Spleen (tissue), 11 donors: ENCODE data around the gene DIABLO. TPM values are rescaled to one million over a fixed set of nuclear protein-coding genes. Genes with fewer than 3 reads are reported as not detected.
A peak's percentile ranks its signal among the peaks of the same experiment; 100 is the strongest.
"Not testable (repeated sequence)": the region's sequence is repeated elsewhere in the genome, so short reads cannot be mapped to it uniquely, and the experiment has no call there.

Experiments
- DNase-seq: peaks from one replicate; pipeline ENCODE4 v3.0.0-alpha.2; 2020
- H3K27ac ChIP-seq, 8 donors: fragments of 200-600 bp; sonication (generic) in 7 of 8; 1 replicate in 4 of 8; 2 replicates in 4 of 8; pipeline versions ENCODE4 v1.5.0 to v1.8.0; 2016 to 2021; ENCODE audit warnings: inconsistent platforms in 4 of 8, mild to moderate bottlenecking in 4 of 8, moderate library complexity in 1 of 8
- H3K27me3 ChIP-seq, 7 donors: fragments of 200-600 bp; sonication (generic) in 6 of 7; replicated peaks in 1 of 7; 1 replicate in 4 of 7; 2 replicates in 3 of 7; pipeline versions ENCODE4 v1.5.0 to v1.8.0; 2016 to 2021; ENCODE audit warnings: inconsistent platforms in 3 of 7, mild to moderate bottlenecking in 1 of 7
- H3K36me3 ChIP-seq, 6 donors: fragments of 200-600 bp; sonication (generic) in 5 of 6; 1 replicate in 4 of 6; 2 replicates in 2 of 6; pipeline versions ENCODE4 v1.5.0 to v1.8.0; 2016 to 2021; ENCODE audit warnings: inconsistent platforms in 2 of 6
- H3K4me1 ChIP-seq, 6 donors: fragments of 200-600 bp; sonication (generic) in 5 of 6; 1 replicate in 3 of 6; 2 replicates in 3 of 6; pipeline versions ENCODE4 v1.5.0 to v1.8.0; 2016 to 2021; ENCODE audit warnings: inconsistent platforms in 3 of 6
- H3K4me3 ChIP-seq, 8 donors: fragments of 200-600 bp; sonication (generic) in 7 of 8; 1 replicate in 4 of 8; 2 replicates in 4 of 8; pipeline versions ENCODE4 v1.5.0 to v1.8.0; 2016 to 2021; ENCODE audit warnings: inconsistent platforms in 4 of 8, mild to moderate bottlenecking in 4 of 8, moderate library complexity in 2 of 8
- H3K9me3 ChIP-seq, 8 donors: fragments of 200-600 bp; sonication (generic) in 7 of 8; 1 replicate in 4 of 8; 2 replicates in 4 of 8; pipeline versions ENCODE4 v1.5.0 to v1.8.0; 2016 to 2021; ENCODE audit warnings: inconsistent platforms in 4 of 8
- CTCF ChIP-seq, 11 experiments: fragments of 200-600 bp in 7 of 11; fragments of 450-650 bp in 4 of 11; sonication (generic) in 4 of 11; IDR thresholded peaks in 8 of 11; conservative IDR thresholded peaks in 3 of 11; 1 replicate in 7 of 11; 2 replicates in 4 of 11; pipeline versions ENCODE4 v1.4.0 to v1.8.0; 2016 to 2021; ENCODE audit warnings: antibody characterized with exemption in 11 of 11, inconsistent platforms in 4 of 11, mild to moderate bottlenecking in 1 of 11
- POLR2A ChIP-seq, 3 donors: fragments of 450-650 bp; IDR thresholded peaks; one replicate each; pipeline ENCODE4 v1.5.1; 2017; ENCODE audit warnings: antibody characterized with exemption in 3 of 3, mild to moderate bottlenecking in 1 of 3
- POLR2AphosphoS5 ChIP-seq, 3 donors: sonication (generic); formaldehyde crosslinking; IDR thresholded peaks; one replicate each; pipeline ENCODE4 v1.5.1; 2017; ENCODE audit warnings: antibody characterized with exemption in 3 of 3
- WGBS, 5 donors: extraction: QIAGEN DNeasy Blood & Tissue Kit in 3 of 5; methylation state at CpG; one replicate each; pipeline versions ENCODE4 v1.1.5 to v1.1.7; 2013 to 2018; 5-methylcytosine and 5-hydroxymethylcytosine counted together
- intact Hi-C: fragments of 100-400 bp; cut with DNase I; formaldehyde crosslinking; loops from one replicate; pipeline ENCODE4 v1.15.0; 2023; ENCODE audit warnings: low total_unique reads
- polyA plus RNA-seq, 3 donors: library from polyadenylated mRNA; stranded (reverse); fragments of 200-250 nt; gene quantifications; one replicate each; pipeline ENCODE4 v1.2.1, GENCODE V29; 2013
- total RNA-seq, 7 donors: library from RNA; depleted of rRNA in 3 of 7; stranded (reverse); fragments of >200 nt in 3 of 7; fragmentation: NEBNext Ultra II Directional in 4 of 7; extraction: Animal tissue kit (Norgen Biotek cat#: 25700) in 4 of 7; gene quantifications; one replicate each; pipeline versions ENCODE4 v1.1.0 to v1.2.1, GENCODE V29; 2016 to 2021
- donor health status: healthy with polysubstance abuse.
- donor health status: DM: no; HTN: no; CAD: no; lungs with moderate emphysema.
- donor health status: DM: no; HTN: no; CAD: no.
- donor health status: Bipolar disorder and iron deficiency.
- donor health status: healthy.
- donor health status: DM: no; HTN: no; CAD: no.
- donor health status: DM: yes; HTN: yes; CAD: no.

Gene DIABLO
- total and polyA plus RNA-seq, 10 donors: 30.5 to 55.7 (median 39.4) TPM

- Histone ChIP-seq H3K27ac (peak overlapping the region; percentile 86 to 97 (median 96)), H3K4me3 (peak overlapping the region; percentile 69 to 99 (median 94)), H3K9me3 (no peaks in the 10 kb centered on the region), H3K4me1 (peaks cover 11 to 39% (median 30%) of the 10 kb centered on the region in 6 donors), H3K36me3 (peaks cover 0 to 50% (median 28%) of the 10 kb centered on the region in 6 donors), H3K27me3 (no peaks in the 10 kb centered on the region)
- intact Hi-C loops: no loop called here
- 0 to 2% (median 0%) methylated on average over 8 to 17 of the region's 17 CpGs for WGBS, 5 donors
- TF ChIP-seq CTCF (IDR thresholded peaks at IDR 0.05 in 8 of 11, conservative IDR thresholded peaks at IDR 0.05 in 3 of 11): no peak
- no peak for TF ChIP-seq POLR2AphosphoS5 (IDR thresholded peaks at IDR 0.05)
- TF ChIP-seq POLR2A (IDR thresholded peaks at IDR 0.05): no peak
- DNase-seq: no peak
Observed at GRCh38 chr12:122265886-122266229, 40.0 kb upstream of the DIABLO start.

GRCh38 chr12:122265476-122265875, 39.6 kb upstream of the DIABLO start:
- H3K27me3 ChIP-seq: no peaks in the 10 kb centered on the region
- TF ChIP-seq POLR2AphosphoS5 (IDR thresholded peaks at IDR 0.05) (no peak), CTCF (IDR thresholded peaks at IDR 0.05 in 8 of 11, conservative IDR thresholded peaks at IDR 0.05 in 3 of 11) (no peak), POLR2A (IDR thresholded peaks at IDR 0.05) (no peak)
- 6 to 23% (median 15%) methylated on average over 1 of the region's 1 CpG for WGBS, 5 donors
- no peaks in the 10 kb centered on the region for H3K9me3 ChIP-seq
- no peak for DNase-seq
- H3K27ac ChIP-seq: peak overlapping the region; percentile 86 to 97 (median 96)
- H3K36me3 ChIP-seq: peaks cover 0 to 50% (median 32%) of the 10 kb centered on the region in 6 donors
- intact Hi-C loops: no loop called here
- peaks cover 11 to 39% (median 30%) of the 10 kb centered on the region in 6 donors for H3K4me1 ChIP-seq
- H3K4me3 ChIP-seq: peak overlapping the region; percentile 69 to 99 (median 94)

GRCh38 chr12:122260735-122261134, 34.9 kb upstream of the DIABLO start:
- H3K9me3 ChIP-seq, H3K27ac ChIP-seq, intact Hi-C loops, DNase-seq, H3K4me3 ChIP-seq, H3K27me3 ChIP-seq: not testable (repeated sequence)
- peaks cover 11 to 25% (median 19%) of the 10 kb centered on the region in 6 donors for H3K4me1 ChIP-seq
- WGBS, 5 donors: 89 to 92% (median 91%) methylated on average over 14 of the region's 14 CpGs
- peaks cover 0 to 90% (median 75%) of the 10 kb centered on the region in 6 donors for H3K36me3 ChIP-seq

- H3K9me3 ChIP-seq: not testable (repeated sequence)
Observed at GRCh38 chr12:122258939-122259338, 33.1 kb upstream of the DIABLO start.

GRCh38 chr12:122258462-122258861, 32.6 kb upstream of the DIABLO start:
- peaks cover 0 to 100% (median 76%) of the 10 kb centered on the region in 6 donors for H3K36me3 ChIP-seq
- H3K27me3 ChIP-seq, H3K27ac ChIP-seq, DNase-seq, H3K4me1 ChIP-seq, H3K9me3 ChIP-seq, intact Hi-C loops, H3K4me3 ChIP-seq: not testable (repeated sequence)
- WGBS, 5 donors: 92 to 99% (median 95%) methylated on average over 4 of the region's 4 CpGs

More at GRCh38 chr12:122258939-122259338, 33.1 kb upstream of the DIABLO start:
- H3K4me1 ChIP-seq, H3K4me3 ChIP-seq, H3K27me3 ChIP-seq, intact Hi-C loops, H3K27ac ChIP-seq, DNase-seq: not testable (repeated sequence)
- WGBS, 5 donors: 86 to 95% (median 89%) methylated on average over 4 of the region's 4 CpGs
- peaks cover 0 to 100% (median 79%) of the 10 kb centered on the region in 6 donors for H3K36me3 ChIP-seq

- WGBS, 5 donors: 96 to 98% (median 96%) methylated on average over 8 of the region's 8 CpGs
Observed at GRCh38 chr12:122250536-122250935, 24.7 kb upstream of the DIABLO start.

More at GRCh38 chr12:122250536-122250935, 24.7 kb upstream of the DIABLO start:
- no peaks in the 10 kb centered on the region for H3K27me3 ChIP-seq
- TF ChIP-seq POLR2AphosphoS5 (IDR thresholded peaks at IDR 0.05): no peak
- no peak for TF ChIP-seq CTCF (IDR thresholded peaks at IDR 0.05 in 8 of 11, conservative IDR thresholded peaks at IDR 0.05 in 3 of 11)
- TF ChIP-seq POLR2A (IDR thresholded peaks at IDR 0.05): no peak
- DNase-seq: no peak
- H3K27ac ChIP-seq: no peak overlapping the region
- H3K9me3 ChIP-seq: no peaks in the 10 kb centered on the region
- peaks cover 0 to 99% (median 47%) of the 10 kb centered on the region in 6 donors for H3K36me3 ChIP-seq
- intact Hi-C loops: no loop called here
- H3K4me1 ChIP-seq: no peaks in the 10 kb centered on the region
- H3K4me3 ChIP-seq: no peak overlapping the region
